ENCODE measurements around the gene ING3.

ING3 gene

GRCh38 chr7:121006711-121007315, 56.2 kb downstream of the ING3 start:
- Mint-ChIP-seq H3K27ac (no peak overlapping the region), H3K9me3 (no peaks in the 10 kb centered on the region), H3K4me1 (ENCODE audit: low read depth in 2 of 2) (no peaks in the 10 kb centered on the region), H3K27me3 (peaks cover 51 to 66% of the 10 kb centered on the region in 2 donors), H3K4me3 (no peak overlapping the region), H3K36me3 (ENCODE audit: insufficient read depth) (no peaks in the 10 kb centered on the region)
- ATAC-seq (replicated peaks) (no peak), DNase-seq (no peak)

- H3K27ac Mint-ChIP-seq: no peak overlapping the region
- no peaks in the 10 kb centered on the region for H3K9me3 Mint-ChIP-seq
- DNase-seq (no peak), ATAC-seq (replicated peaks) (no peak)
- H3K27me3 Mint-ChIP-seq: peaks cover 43 to 58% of the 10 kb centered on the region in 2 donors
- H3K4me1 Mint-ChIP-seq (ENCODE audit: low read depth in 2 of 2): no peaks in the 10 kb centered on the region
- H3K4me3 Mint-ChIP-seq: no peak overlapping the region
- no peaks in the 10 kb centered on the region for H3K36me3 Mint-ChIP-seq (ENCODE audit: insufficient read depth)
Observed at GRCh38 chr7:121008816-121009215, 58.2 kb downstream of the ING3 start.

GRCh38 chr7:121011401-121011800, 60.8 kb downstream of the ING3 start:
- Mint-ChIP-seq H3K9me3 (no peaks in the 10 kb centered on the region), H3K4me1 (ENCODE audit: low read depth in 2 of 2) (no peaks in the 10 kb centered on the region), H3K27me3 (peaks cover 38 to 45% of the 10 kb centered on the region in 2 donors), H3K36me3 (ENCODE audit: insufficient read depth) (no peaks in the 10 kb centered on the region), H3K27ac (no peak overlapping the region), H3K4me3 (no peak overlapping the region)
- ATAC-seq (replicated peaks): no peak
- DNase-seq: no peak

DNA sequence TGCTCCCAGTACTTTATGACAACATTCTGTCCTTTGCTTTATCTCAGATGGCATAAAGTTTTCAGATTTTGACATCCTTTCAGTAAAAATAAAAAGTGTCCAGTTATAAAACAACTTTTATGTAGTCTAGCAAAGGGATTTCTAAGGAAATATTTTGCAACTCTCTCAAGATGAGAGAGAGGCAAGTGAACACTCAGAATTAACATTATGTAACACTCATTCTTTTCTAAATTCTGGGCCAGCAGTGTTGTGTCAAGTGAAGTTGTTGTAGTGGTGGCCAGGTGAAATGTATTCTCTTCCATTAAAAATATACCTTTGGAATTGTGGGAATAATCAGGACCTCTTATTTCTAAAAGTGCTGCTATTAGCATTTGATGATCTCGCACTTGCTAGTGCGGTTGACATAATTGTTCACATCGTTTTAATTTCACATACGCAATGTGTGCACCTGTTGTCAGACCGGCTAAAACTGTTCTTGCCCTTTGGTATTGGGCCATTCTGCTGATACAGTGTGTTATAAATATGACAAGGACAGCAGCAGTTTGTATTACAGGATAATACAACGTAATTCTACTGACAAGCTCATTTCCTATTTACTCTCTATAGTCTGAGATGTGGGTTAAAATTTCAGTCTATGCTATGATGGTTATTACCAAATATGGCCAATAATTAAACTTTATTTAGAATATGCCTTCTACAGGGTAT, 61.7 kb downstream of the ING3 start:
- Mint-ChIP-seq H3K4me1 (ENCODE audit: low read depth in 2 of 2) (no peaks in the 10 kb centered on the region), H3K27ac (no peak overlapping the region), H3K36me3 (ENCODE audit: insufficient read depth) (no peaks in the 10 kb centered on the region), H3K4me3 (no peak overlapping the region), H3K27me3 (peaks cover 32 to 43% of the 10 kb centered on the region in 2 donors), H3K9me3 (no peaks in the 10 kb centered on the region)
- ATAC-seq (replicated peaks) (no peak), DNase-seq (no peak)

GRCh38 chr7:121012919-121013318, 62.3 kb downstream of the ING3 start:
- ATAC-seq (replicated peaks): no peak
- H3K27me3 Mint-ChIP-seq: peaks cover 26 to 37% of the 10 kb centered on the region in 2 donors
- no peak overlapping the region for H3K4me3 Mint-ChIP-seq
- no peaks in the 10 kb centered on the region for H3K9me3 Mint-ChIP-seq
- H3K4me1 Mint-ChIP-seq (ENCODE audit: low read depth in 2 of 2): no peaks in the 10 kb centered on the region
- no peaks in the 10 kb centered on the region for H3K36me3 Mint-ChIP-seq (ENCODE audit: insufficient read depth)
- no peak for DNase-seq
- H3K27ac Mint-ChIP-seq: no peak overlapping the region

DNA sequence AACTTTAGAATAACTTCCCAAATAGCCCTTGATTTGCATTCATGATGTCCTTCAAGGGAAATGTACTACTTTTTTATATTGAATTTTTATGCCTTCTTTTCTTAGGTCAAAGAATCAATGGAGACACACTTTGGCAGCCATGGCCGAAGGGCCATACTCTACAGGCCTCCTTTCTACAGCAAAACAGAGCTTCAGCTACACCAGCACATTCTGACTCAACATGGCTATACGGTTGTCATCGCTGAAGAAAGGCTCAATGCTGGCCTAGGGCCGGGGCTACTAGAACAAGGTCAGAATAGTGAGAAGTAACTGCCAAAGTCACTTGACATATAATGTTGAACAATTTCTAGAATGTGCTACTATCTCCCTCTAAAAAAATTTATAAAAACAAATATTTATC, 65.0 kb downstream of the ING3 start:
- H3K9me3 Mint-ChIP-seq: no peaks in the 10 kb centered on the region
- no peaks in the 10 kb centered on the region for H3K36me3 Mint-ChIP-seq (ENCODE audit: insufficient read depth)
- no peak overlapping the region for H3K27ac Mint-ChIP-seq
- H3K4me1 Mint-ChIP-seq (ENCODE audit: low read depth in 2 of 2): no peaks in the 10 kb centered on the region
- ATAC-seq (replicated peaks) (no peak), DNase-seq (no peak)
- no peak overlapping the region for H3K4me3 Mint-ChIP-seq
- H3K27me3 Mint-ChIP-seq: peaks cover 12 to 20% of the 10 kb centered on the region in 2 donors

DNA sequence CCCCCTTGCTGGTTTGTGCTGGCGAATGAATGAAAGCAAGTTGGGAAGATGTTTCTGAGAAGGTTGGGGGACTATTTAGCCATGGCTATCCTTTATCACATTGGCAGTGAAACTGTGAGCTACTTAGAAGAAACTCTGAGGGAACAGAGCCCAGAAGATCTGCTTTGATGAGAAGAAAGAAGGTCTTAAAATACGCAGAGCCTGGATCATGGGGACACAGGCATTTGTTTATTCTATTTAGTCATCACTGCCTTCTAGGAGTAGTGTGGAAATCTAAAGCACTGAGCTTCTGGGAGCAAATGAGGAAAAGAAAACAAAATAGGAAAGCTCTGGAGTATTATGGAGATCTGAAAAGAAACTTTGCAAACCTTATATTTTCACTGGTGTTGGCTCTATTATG, 66.4 kb downstream of the ING3 start:
- no peaks in the 10 kb centered on the region for H3K36me3 Mint-ChIP-seq (ENCODE audit: insufficient read depth)

GRCh38 chr7:121017586-121017985, 67.0 kb downstream of the ING3 start:
- ATAC-seq (replicated peaks) (no peak), DNase-seq (no peak)
- Mint-ChIP-seq H3K27ac (no peak overlapping the region), H3K4me3 (no peak overlapping the region), H3K9me3 (no peaks in the 10 kb centered on the region), H3K27me3 (peaks cover 18 to 20% of the 10 kb centered on the region in 2 donors), H3K4me1 (ENCODE audit: low read depth in 2 of 2) (no peaks in the 10 kb centered on the region), H3K36me3 (ENCODE audit: insufficient read depth) (no peaks in the 10 kb centered on the region)

More for the DNA sequence above, 66.4 kb downstream of the ING3 start:
- H3K27me3 Mint-ChIP-seq: peaks cover 12 to 20% of the 10 kb centered on the region in 2 donors
- H3K4me1 Mint-ChIP-seq (ENCODE audit: low read depth in 2 of 2): no peaks in the 10 kb centered on the region
- DNase-seq (no peak), ATAC-seq (replicated peaks) (no peak)
- no peaks in the 10 kb centered on the region for H3K9me3 Mint-ChIP-seq
- no peak overlapping the region for H3K27ac Mint-ChIP-seq
- H3K4me3 Mint-ChIP-seq: no peak overlapping the region

- no peak for ATAC-seq (replicated peaks)
- Mint-ChIP-seq H3K27ac (no peak overlapping the region), H3K27me3 (peaks cover 14 to 20% of the 10 kb centered on the region in 2 donors), H3K36me3 (ENCODE audit: insufficient read depth) (no peaks in the 10 kb centered on the region), H3K9me3 (no peaks in the 10 kb centered on the region), H3K4me3 (no peak overlapping the region), H3K4me1 (ENCODE audit: low read depth in 2 of 2) (no peaks in the 10 kb centered on the region)
- DNase-seq: no peak
Observed at GRCh38 chr7:121019018-121019417, 68.4 kb downstream of the ING3 start.

DNA sequence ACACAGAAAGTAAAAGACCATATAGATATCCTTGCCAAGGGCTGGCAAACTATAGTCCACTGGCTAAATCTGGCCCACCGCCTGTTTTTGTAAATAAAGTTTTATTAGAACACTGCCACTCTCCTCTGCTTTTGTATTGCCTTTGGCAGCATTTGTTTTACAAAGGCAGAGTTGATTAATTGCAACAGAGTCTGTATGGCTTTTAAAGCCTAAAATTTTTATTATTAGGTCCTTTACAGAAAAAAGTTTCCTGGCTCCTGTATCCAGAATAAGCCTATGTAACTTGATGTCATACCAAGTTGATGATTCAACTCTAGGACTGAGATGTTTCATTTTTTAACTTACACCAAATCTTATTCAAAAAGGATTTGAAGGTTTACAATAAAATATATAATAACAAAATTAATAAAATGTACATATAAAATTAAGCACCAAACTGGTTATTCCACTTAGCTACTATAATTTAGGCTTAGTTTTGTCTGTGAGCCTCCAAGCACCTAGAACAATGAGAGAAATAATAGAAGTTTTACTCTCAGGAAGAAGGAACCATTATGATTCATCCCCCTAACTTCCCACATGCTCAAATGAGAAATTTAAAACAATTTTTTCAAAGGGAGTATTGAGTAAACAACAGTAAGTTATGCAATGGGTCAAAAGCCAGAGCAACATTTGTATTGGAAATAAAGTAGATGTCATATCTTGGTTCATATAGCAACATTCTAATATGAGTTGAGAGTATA, 69.8 kb downstream of the ING3 start:
- peaks cover 15 to 19% of the 10 kb centered on the region in 2 donors for H3K27me3 Mint-ChIP-seq
- DNase-seq (no peak), ATAC-seq (replicated peaks) (no peak)
- no peaks in the 10 kb centered on the region for H3K4me1 Mint-ChIP-seq (ENCODE audit: low read depth in 2 of 2)
- H3K4me3 Mint-ChIP-seq: no peak overlapping the region
- H3K27ac Mint-ChIP-seq: no peak overlapping the region
- no peaks in the 10 kb centered on the region for H3K9me3 Mint-ChIP-seq
- no peaks in the 10 kb centered on the region for H3K36me3 Mint-ChIP-seq (ENCODE audit: insufficient read depth)

- no peaks in the 10 kb centered on the region for H3K4me1 Mint-ChIP-seq (ENCODE audit: low read depth in 2 of 2)
- peaks cover 22 to 28% of the 10 kb centered on the region in 2 donors for H3K27me3 Mint-ChIP-seq
- ATAC-seq (replicated peaks): no peak
- no peaks in the 10 kb centered on the region for H3K9me3 Mint-ChIP-seq
- H3K27ac Mint-ChIP-seq: no peak overlapping the region
- DNase-seq: no peak
- no peaks in the 10 kb centered on the region for H3K36me3 Mint-ChIP-seq (ENCODE audit: insufficient read depth)
- no peak overlapping the region for H3K4me3 Mint-ChIP-seq
Observed at GRCh38 chr7:121020989-121021969, 70.7 kb downstream of the ING3 start.

GRCh38 chr7:121023194-121023593, 72.6 kb downstream of the ING3 start:
- Mint-ChIP-seq H3K9me3 (no peaks in the 10 kb centered on the region), H3K36me3 (ENCODE audit: insufficient read depth) (no peaks in the 10 kb centered on the region), H3K27ac (no peak overlapping the region), H3K4me3 (no peak overlapping the region), H3K4me1 (ENCODE audit: low read depth in 2 of 2) (no peaks in the 10 kb centered on the region), H3K27me3 (peaks cover 24 to 38% of the 10 kb centered on the region in 2 donors)
- ATAC-seq (replicated peaks) (no peak), DNase-seq (no peak)

All from effector memory CD8-positive, alpha-beta T cell (primary cell).